Lower leg skin (tissue), 3 donors: ENCODE data around the gene CLSTN2.

Experiments used
- CTCF ChIP-seq, 3 donors: fragments of 450-650 bp; IDR thresholded peaks; one replicate each; pipeline ENCODE4 v1.5.1; 2016; ENCODE audit warnings: antibody characterized with exemption in 3 of 3, mild to moderate bottlenecking in 3 of 3, moderate library complexity in 2 of 3
- POLR2A ChIP-seq, 2 donors: fragments of 450-650 bp; IDR thresholded peaks; one replicate each; pipeline ENCODE4 v1.6.1; 2016 to 2017; ENCODE audit warnings: antibody characterized with exemption in 2 of 2, mild to moderate bottlenecking in 1 of 2, moderate library complexity in 1 of 2

- no peak for TF ChIP-seq POLR2A (IDR thresholded peaks at IDR 0.05)
- no peak for TF ChIP-seq CTCF (IDR thresholded peaks at IDR 0.05)
These were observed 158.8 kb downstream of the CLSTN2 start for GRCh38 chr3:140093742-140094141.
